GM06990 (cell line): ENCODE results near the gene KRTAP3-2.

ENCODE experiments used
- DNase-seq: peaks from one replicate; pipeline ENCODE4 v3.0.0-alpha.2; 2011; ENCODE audit not compliant: insufficient read length; ENCODE audit errors: extremely low read depth
- H3K27me3 ChIP-seq: replicated peaks from 2 replicates; pipeline ENCODE4 v1.6.0; 2011; ENCODE audit warnings: low read length; ENCODE audit not compliant: control insufficient read depth, insufficient read depth
- H3K36me3 ChIP-seq: 2 replicates; pipeline ENCODE4 v1.5.1; 2011; ENCODE audit warnings: low read length; ENCODE audit not compliant: control insufficient read depth, insufficient read depth
- H3K4me3 ChIP-seq: replicated peaks from 2 replicates; pipeline ENCODE4 v1.5.1; 2011; ENCODE audit warnings: low read depth, mild to moderate bottlenecking, control low read depth, low read length
- TF ChIP-seq, protein P1 (sequence below): IDR thresholded peaks from 2 replicates; pipeline ENCODE4 v1.5.1; 2011; ENCODE audit warnings: low read length, control low read depth, mild to moderate bottlenecking, inconsistent platforms; ENCODE audit not compliant: insufficient read depth, poor library complexity, severe bottlenecking

KRTAP3-2 gene

DNA sequence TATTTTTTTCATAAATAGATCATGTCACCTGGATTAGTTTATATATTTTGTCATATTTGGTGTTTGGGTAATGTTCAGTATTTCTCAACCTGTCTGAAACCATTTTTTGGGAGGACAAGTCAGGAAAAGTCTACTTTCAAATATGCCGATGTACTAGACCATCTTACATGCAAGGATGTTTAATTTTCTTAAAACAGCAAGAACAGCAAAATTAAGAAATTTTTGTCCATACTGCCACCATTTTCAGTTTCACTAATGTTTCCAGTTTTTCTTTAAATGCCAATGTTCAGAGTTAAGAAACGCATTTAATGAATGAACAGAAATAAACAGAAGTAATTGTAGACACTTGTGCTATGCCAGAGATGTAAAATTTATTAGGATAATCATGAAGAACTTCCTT is 6.6 kb downstream of the KRTAP3-2 start:
- no peak for DNase-seq
- TF ChIP-seq, protein P1, sequence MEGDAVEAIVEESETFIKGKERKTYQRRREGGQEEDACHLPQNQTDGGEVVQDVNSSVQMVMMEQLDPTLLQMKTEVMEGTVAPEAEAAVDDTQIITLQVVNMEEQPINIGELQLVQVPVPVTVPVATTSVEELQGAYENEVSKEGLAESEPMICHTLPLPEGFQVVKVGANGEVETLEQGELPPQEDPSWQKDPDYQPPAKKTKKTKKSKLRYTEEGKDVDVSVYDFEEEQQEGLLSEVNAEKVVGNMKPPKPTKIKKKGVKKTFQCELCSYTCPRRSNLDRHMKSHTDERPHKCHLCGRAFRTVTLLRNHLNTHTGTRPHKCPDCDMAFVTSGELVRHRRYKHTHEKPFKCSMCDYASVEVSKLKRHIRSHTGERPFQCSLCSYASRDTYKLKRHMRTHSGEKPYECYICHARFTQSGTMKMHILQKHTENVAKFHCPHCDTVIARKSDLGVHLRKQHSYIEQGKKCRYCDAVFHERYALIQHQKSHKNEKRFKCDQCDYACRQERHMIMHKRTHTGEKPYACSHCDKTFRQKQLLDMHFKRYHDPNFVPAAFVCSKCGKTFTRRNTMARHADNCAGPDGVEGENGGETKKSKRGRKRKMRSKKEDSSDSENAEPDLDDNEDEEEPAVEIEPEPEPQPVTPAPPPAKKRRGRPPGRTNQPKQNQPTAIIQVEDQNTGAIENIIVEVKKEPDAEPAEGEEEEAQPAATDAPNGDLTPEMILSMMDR, result no peak
- Histone ChIP-seq H3K4me3 (no peak overlapping the region), H3K27me3 (no peaks in the 10 kb centered on the region), H3K36me3 (no peaks in the 10 kb centered on the region)

DNA sequence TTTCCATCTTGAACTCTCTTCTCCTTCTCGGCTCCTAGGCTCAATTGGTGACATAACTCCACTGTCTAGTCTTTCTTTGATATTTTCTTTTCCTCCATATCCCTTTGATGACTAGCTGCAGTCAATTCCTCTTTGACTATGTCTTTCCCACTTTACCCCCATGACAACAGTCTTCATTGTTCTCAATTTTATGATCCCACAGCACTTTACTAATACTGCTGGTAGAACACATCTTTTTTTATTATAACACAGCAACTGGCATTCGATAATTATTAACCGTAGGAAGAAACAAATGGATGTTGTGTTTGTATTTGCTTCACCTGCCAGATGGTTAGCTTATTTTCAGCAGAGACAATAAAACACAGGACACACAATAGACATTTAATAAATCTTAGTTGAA is 7.0 kb downstream of the KRTAP3-2 start:
- Histone ChIP-seq H3K27me3 (no peaks in the 10 kb centered on the region), H3K4me3 (no peak overlapping the region), H3K36me3 (no peaks in the 10 kb centered on the region)
- no peak for DNase-seq
- TF ChIP-seq, protein P1, result no peak

DNA sequence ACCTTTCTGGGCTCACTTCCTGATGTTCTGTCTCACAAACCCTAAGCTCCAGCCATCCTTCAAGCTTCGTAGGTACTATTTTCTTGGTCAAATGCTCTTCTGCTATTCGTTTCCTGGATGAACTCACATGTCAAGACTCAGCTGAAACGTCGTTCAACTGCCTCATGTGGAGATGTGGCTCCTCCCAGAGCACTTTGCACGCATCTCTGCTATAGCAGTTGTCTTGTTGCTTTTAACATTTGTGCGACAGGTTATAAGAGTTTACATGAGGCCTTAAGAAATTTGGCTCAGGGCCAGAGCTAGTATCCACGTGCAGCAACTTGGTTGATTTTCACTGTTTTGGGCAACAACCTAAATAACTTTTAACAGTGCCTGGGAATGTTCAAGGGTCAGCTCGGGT is 12.8 kb downstream of the KRTAP3-2 start:
- Histone ChIP-seq H3K4me3 (no peak overlapping the region), H3K27me3 (no peaks in the 10 kb centered on the region; the same call in 1 of the 2 replicates), H3K36me3 (no peaks in the 10 kb centered on the region)
- TF ChIP-seq, protein P1, result no peak
- DNase-seq, result no peak

DNA sequence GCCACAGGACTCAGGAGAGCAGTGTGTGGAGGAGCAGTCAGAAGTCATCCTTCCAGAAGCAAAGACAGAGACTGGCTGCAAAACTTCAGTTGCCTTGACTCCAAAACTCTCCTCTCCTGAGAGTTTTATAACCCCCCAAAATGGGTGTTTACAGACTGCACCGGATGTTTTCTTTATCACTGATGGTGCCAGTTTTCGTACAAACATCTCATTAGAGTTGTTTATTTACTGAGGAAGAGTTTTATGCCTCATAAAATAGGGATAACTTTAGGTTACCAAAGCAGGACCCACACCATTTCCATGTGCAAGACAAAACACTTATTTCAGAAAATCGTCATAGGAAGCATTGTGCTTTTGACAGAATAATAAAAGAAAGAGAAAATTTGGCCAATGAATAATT is 15.5 kb downstream of the KRTAP3-2 start, which contains the start of gene KRT40:
TSS of gene KRT40 (minus strand) at position 101 of the 400 bp plus-strand sequence. CDS start at position 48, 53 bp downstream.
- Histone ChIP-seq H3K4me3 (no peak within 1 kb of the TSS), H3K36me3 (no peaks in the 10 kb centered on the region), H3K27me3 (no peaks in the 10 kb centered on the region; the same call in 1 of the 2 replicates)
- TF ChIP-seq, protein P1, result no peak
- no peak for DNase-seq

DNA sequence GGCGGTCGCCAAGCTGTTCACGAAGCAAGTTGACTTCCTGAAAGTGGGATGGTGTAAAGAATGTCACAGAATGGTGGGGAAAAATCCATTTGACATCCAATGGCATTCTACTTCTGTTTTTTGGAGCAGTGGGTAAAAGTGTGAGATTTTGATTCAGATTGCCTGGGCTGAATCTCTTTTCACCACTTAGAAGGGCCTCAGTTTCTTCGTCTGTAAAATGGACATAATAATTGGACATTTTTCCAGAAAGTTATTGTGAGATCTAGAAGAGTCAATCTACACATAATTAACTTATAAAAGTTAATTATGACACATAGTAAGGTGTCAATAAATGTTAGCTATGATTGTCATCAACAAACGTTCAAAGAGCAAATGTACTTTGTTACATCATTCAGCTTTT is 18.6 kb downstream of the KRTAP3-2 start:
- TF ChIP-seq, protein P1, result no peak
- no peaks in the 10 kb centered on the region; the same call in 1 of the 2 replicates for H3K27me3 ChIP-seq
- no peaks in the 10 kb centered on the region for H3K36me3 ChIP-seq
- DNase-seq, result no peak
- H3K4me3 ChIP-seq, result no peak overlapping the region

DNA sequence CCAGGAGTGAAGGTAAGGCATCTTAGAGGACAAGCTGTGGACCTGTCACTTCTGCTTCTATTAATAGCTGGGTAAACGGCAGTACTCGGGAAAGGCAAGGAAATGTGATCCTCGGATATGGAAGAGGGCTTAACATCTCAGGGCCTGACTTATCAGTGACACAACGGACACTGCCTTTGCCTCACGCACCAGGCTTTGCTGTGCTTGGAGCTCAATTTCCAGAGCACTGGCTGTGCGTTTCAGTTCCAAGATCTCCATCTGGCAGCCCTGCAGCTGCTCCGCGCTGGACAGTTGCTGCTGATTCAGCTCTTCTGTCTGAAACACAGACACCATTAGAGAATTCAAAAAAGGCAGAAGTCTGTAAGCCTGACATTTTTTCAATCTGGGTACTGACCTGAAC is 19.1 kb downstream of the KRTAP3-2 start:
- Histone ChIP-seq H3K27me3 (no peaks in the 10 kb centered on the region; the same call in 1 of the 2 replicates), H3K36me3 (no peaks in the 10 kb centered on the region), H3K4me3 (no peak overlapping the region)
- no peak for DNase-seq
- TF ChIP-seq, protein P1, result no peak
